Measurements from ENCODE around the gene MVD. TPM values are rescaled to one million over a fixed set of nuclear protein-coding genes. Genes with fewer than 3 reads are reported as not detected.

Gene MVD
- total RNA-seq, 4 donors from 2014 or later, result 27.0 to 32.4 (median 29.3) TPM

GRCh38 chr16:88631920-88632586 lies 30.8 kb downstream of the MVD start:
- H3K36me3 ChIP-seq, result peaks cover 52 to 67% (median 58%) of the 10 kb centered on the region in 4 donors
- 89% methylated on average over 20 of the region's 30 CpGs for WGBS

GRCh38 chr16:88631384-88631783 lies 31.5 kb downstream of the MVD start:
- Histone ChIP-seq H3K27me3 (peaks cover 0 to 34% (median 0%) of the 10 kb centered on the region in 4 donors), H3K36me3 (peaks cover 59 to 73% (median 64%) of the 10 kb centered on the region in 4 donors), H3K4me1 (peaks cover 17 to 23% (median 20%) of the 10 kb centered on the region in 4 donors), H3K27ac (replicated peaks in 1 of 4) (no peak overlapping the region), H3K4me3 (no peak overlapping the region), H3K9me3 (no peaks in the 10 kb centered on the region)
- WGBS, result 83% methylated on average over 16 of the region's 16 CpGs
- TF ChIP-seq POLR2A (IDR thresholded peaks at IDR 0.05; ENCODE audit: low read depth) (no peak), CTCF (IDR thresholded peaks at IDR 0.05) (no peak), POLR2AphosphoS5 (IDR thresholded peaks at IDR 0.05) (no peak), EP300 (IDR thresholded peaks at IDR 0.05) (no peak)
- intact Hi-C loops (cut with DNase I), result no loop called here
- no peak for DNase-seq (ENCODE audit: extremely low spot score)

More at GRCh38 chr16:88631920-88632586, 30.8 kb downstream of the MVD start:
- peaks cover 17 to 23% (median 20%) of the 10 kb centered on the region in 4 donors for H3K4me1 ChIP-seq
- H3K9me3 ChIP-seq, result no peaks in the 10 kb centered on the region
- peaks cover 0 to 41% (median 0%) of the 10 kb centered on the region in 4 donors for H3K27me3 ChIP-seq
- intact Hi-C loops (cut with DNase I), result no loop called here
- TF ChIP-seq POLR2AphosphoS5 (IDR thresholded peaks at IDR 0.05) (no peak), CTCF (IDR thresholded peaks at IDR 0.05) (no peak), POLR2A (IDR thresholded peaks at IDR 0.05; ENCODE audit: low read depth) (no peak), EP300 (IDR thresholded peaks at IDR 0.05) (no peak)
- H3K4me3 ChIP-seq, result no peak overlapping the region
- no peak for DNase-seq (ENCODE audit: extremely low spot score)
- no peak overlapping the region for H3K27ac ChIP-seq (replicated peaks in 1 of 4)

- intact Hi-C loops (cut with DNase I), result no loop called here
- Histone ChIP-seq H3K36me3 (peaks cover 63 to 78% (median 67%) of the 10 kb centered on the region in 4 donors), H3K4me1 (peaks cover 17 to 23% (median 20%) of the 10 kb centered on the region in 4 donors), H3K4me3 (no peak overlapping the region), H3K27me3 (peaks cover 0 to 29% (median 0%) of the 10 kb centered on the region in 4 donors), H3K9me3 (no peaks in the 10 kb centered on the region), H3K27ac (replicated peaks in 1 of 4) (no peak overlapping the region)
- WGBS, result 96% methylated on average over 21 of the region's 23 CpGs
- no peak for DNase-seq (ENCODE audit: extremely low spot score)
- TF ChIP-seq CTCF (IDR thresholded peaks at IDR 0.05) (no peak), POLR2AphosphoS5 (IDR thresholded peaks at IDR 0.05) (no peak), POLR2A (IDR thresholded peaks at IDR 0.05; ENCODE audit: low read depth) (no peak), EP300 (IDR thresholded peaks at IDR 0.05) (no peak)
Observed at GRCh38 chr16:88630941-88631340, 31.9 kb downstream of the MVD start.

GRCh38 chr16:88630433-88630832 lies 32.5 kb downstream of the MVD start:
- Histone ChIP-seq H3K4me1 (peaks cover 17 to 23% (median 20%) of the 10 kb centered on the region in 4 donors), H3K4me3 (no peak overlapping the region), H3K36me3 (peaks cover 67 to 83% (median 72%) of the 10 kb centered on the region in 4 donors), H3K27me3 (peaks cover 0 to 24% (median 0%) of the 10 kb centered on the region in 4 donors), H3K27ac (replicated peaks in 1 of 4) (no peak overlapping the region), H3K9me3 (no peaks in the 10 kb centered on the region)
- WGBS, result 80% methylated on average over 2 of the region's 12 CpGs
- TF ChIP-seq POLR2AphosphoS5 (IDR thresholded peaks at IDR 0.05) (no peak), EP300 (IDR thresholded peaks at IDR 0.05) (no peak), CTCF (IDR thresholded peaks at IDR 0.05) (no peak), POLR2A (IDR thresholded peaks at IDR 0.05; ENCODE audit: low read depth) (no peak)
- intact Hi-C loops (cut with DNase I), result no loop called here
- DNase-seq (ENCODE audit: extremely low spot score), result no peak
